WTC11 (cell line): Measurements from ENCODE around the gene RGS5. TPM values are rescaled to one million over a fixed set of nuclear protein-coding genes. Genes with fewer than 3 reads are reported as not detected.

ENCODE experiments used
- ATAC-seq: fragments of 200-7000 bp; cut with Tn5 transposase; 2 replicates; pipeline ENCODE4 v1.10.0; 2021; ENCODE audit warnings: mild to moderate bottlenecking, moderate library complexity
- CTCF ChIA-PET: fragments of 300-600 bp; sonication (Branson Sonifier 250); formaldehyde crosslinking; loops from one replicate; lab custom pipeline; 2021; ENCODE audit warnings: antibody characterized with exemption; lab: Charles Lee
- POLR2A ChIA-PET: fragments of 350-600 bp; sonication (Branson Sonifier 250); formaldehyde crosslinking; loops from one replicate; lab custom pipeline; 2021; ENCODE audit warnings: antibody characterized with exemption; lab: Charles Lee
- DNase-seq: peaks from one replicate; pipeline ENCODE4 v3.0.0; 2021; ENCODE audit warnings: low spot score
- H3K27ac Mint-ChIP-seq: 2 replicates; pipeline ENCODE4 v1.8.0; 2021; ENCODE audit warnings: mixed read lengths
- H3K27me3 Mint-ChIP-seq: 2 replicates; pipeline ENCODE4 v1.8.0; 2021; ENCODE audit warnings: low read depth, mild to moderate bottlenecking, moderate library complexity, mixed read lengths
- H3K36me3 Mint-ChIP-seq: 2 replicates; pipeline ENCODE4 v1.8.0; 2021; ENCODE audit warnings: mixed read lengths
- H3K4me1 Mint-ChIP-seq: 2 replicates; pipeline ENCODE4 v1.8.0; 2022; ENCODE audit warnings: mixed read lengths
- H3K4me3 Mint-ChIP-seq: 2 replicates; pipeline ENCODE4 v1.8.0; 2021; ENCODE audit warnings: mild to moderate bottlenecking, moderate library complexity, mixed read lengths
- H3K9me3 Mint-ChIP-seq: 2 replicates; pipeline ENCODE4 v1.8.0; 2021; ENCODE audit warnings: mixed read lengths
- AFF4 ChIP-seq: sonication (generic); formaldehyde crosslinking; IDR thresholded peaks from 2 replicates; pipeline ENCODE4 v1.8.1; 2023; ENCODE audit warnings: mild to moderate bottlenecking, missing genetic modification reagents, borderline replicate concordance
- CREB1 ChIP-seq: sonication (generic); formaldehyde crosslinking; IDR thresholded peaks from 2 replicates; pipeline ENCODE4 v1.8.0; 2023; ENCODE audit warnings: mild to moderate bottlenecking, missing genetic modification reagents
- ERG ChIP-seq: fragments of 250-450 bp; sonication (Bioruptor Pico); IDR thresholded peaks from 2 replicates; pipeline ENCODE4 v1.8.0; 2021; ENCODE audit warnings: mild to moderate bottlenecking
- FOXP4 ChIP-seq: sonication (generic); formaldehyde crosslinking; IDR thresholded peaks from 2 replicates; pipeline ENCODE4 v1.8.0; 2022; ENCODE audit warnings: mild to moderate bottlenecking, missing genetic modification reagents
- MYBL2 ChIP-seq: sonication (generic); formaldehyde crosslinking; IDR thresholded peaks from 2 replicates; pipeline ENCODE4 v1.8.1; 2023; ENCODE audit warnings: mild to moderate bottlenecking, moderate library complexity, missing genetic modification reagents
- NFE2L1 ChIP-seq: sonication (generic); formaldehyde crosslinking; IDR thresholded peaks from 2 replicates; pipeline ENCODE4 v1.8.1; 2023; ENCODE audit warnings: missing genetic modification reagents
- NR1H2 ChIP-seq: sonication (generic); formaldehyde crosslinking; IDR thresholded peaks from 2 replicates; pipeline ENCODE4 v1.9.0; 2021; ENCODE audit warnings: mild to moderate bottlenecking, moderate library complexity, missing genetic modification reagents
- NR2C2 ChIP-seq: sonication (generic); formaldehyde crosslinking; IDR thresholded peaks from 2 replicates; pipeline ENCODE4 v1.8.0; 2022; ENCODE audit warnings: mild to moderate bottlenecking, missing genetic modification reagents
- PREB ChIP-seq: sonication (generic); formaldehyde crosslinking; IDR thresholded peaks from 2 replicates; pipeline ENCODE4 v1.8.1; 2022; ENCODE audit warnings: mild to moderate bottlenecking, missing genetic modification reagents, moderate library complexity, borderline replicate concordance
- PRRX2 ChIP-seq: fragments of 250-450 bp; sonication (Bioruptor Pico); IDR thresholded peaks from 2 replicates; pipeline ENCODE4 v1.8.0; 2021; ENCODE audit warnings: mild to moderate bottlenecking
- RORB ChIP-seq: fragments of 250-450 bp; sonication (Bioruptor Pico); IDR thresholded peaks from 2 replicates; pipeline ENCODE4 v1.9.0; 2021; ENCODE audit warnings: mild to moderate bottlenecking
- SMAD3 ChIP-seq: sonication (generic); formaldehyde crosslinking; IDR thresholded peaks from 2 replicates; pipeline ENCODE4 v1.8.0; 2022; ENCODE audit warnings: missing genetic modification reagents, mild to moderate bottlenecking, borderline replicate concordance
- TCF7 ChIP-seq: sonication (generic); formaldehyde crosslinking; IDR thresholded peaks from 2 replicates; pipeline ENCODE4 v1.8.0; 2022; ENCODE audit warnings: mild to moderate bottlenecking, low read depth, missing genetic modification reagents, moderate library complexity
- TEAD4 ChIP-seq: sonication (generic); formaldehyde crosslinking; IDR thresholded peaks from 2 replicates; pipeline ENCODE4 v1.8.0; 2022; ENCODE audit warnings: mild to moderate bottlenecking, missing genetic modification reagents
- USF2 ChIP-seq: sonication (generic); formaldehyde crosslinking; IDR thresholded peaks from 2 replicates; pipeline ENCODE4 v1.8.1; 2023; ENCODE audit warnings: mild to moderate bottlenecking, missing genetic modification reagents, moderate library complexity
- ZBTB43 ChIP-seq: sonication (generic); formaldehyde crosslinking; IDR thresholded peaks from 2 replicates; pipeline ENCODE4 v1.8.1; 2023; ENCODE audit warnings: mild to moderate bottlenecking, missing genetic modification reagents
- ZNF416 ChIP-seq: fragments of 250-450 bp; sonication (Bioruptor Pico); IDR thresholded peaks from 2 replicates; pipeline ENCODE4 v1.9.0; 2021; ENCODE audit warnings: mild to moderate bottlenecking, inconsistent platforms
- ZNF671 ChIP-seq: fragments of 250-450 bp; sonication (Bioruptor Pico); IDR thresholded peaks from 2 replicates; pipeline ENCODE4 v1.8.0; 2021; ENCODE audit warnings: mild to moderate bottlenecking
- ZSCAN18 ChIP-seq: fragments of 250-450 bp; sonication (Bioruptor Pico); IDR thresholded peaks from 2 replicates; pipeline ENCODE4 v2.1.2; 2022; ENCODE audit warnings: mild to moderate bottlenecking, moderate library complexity
- total RNA-seq: library from RNA; stranded (reverse); gene quantifications from 3 replicates; pipeline ENCODE4 v1.2.3, GENCODE V29; 2021

The RGS5 gene
- total RNA-seq, 1 experiment from 2014 or later = 23.6 TPM

- Mint-ChIP-seq H3K27me3 (no peaks in the 10 kb centered on the region; the same call in 1 of the 2 replicates), H3K9me3 (peaks cover 6% of the 10 kb centered on the region; the same call in 1 of the 2 replicates), H3K36me3 (no peaks in the 10 kb centered on the region), H3K4me1 (peaks cover 5% of the 10 kb centered on the region), H3K27ac (no peak overlapping the region), H3K4me3 (no peak overlapping the region)
- no peak for TF ChIP-seq MYBL2 (CRISPR knock-in tag)
- no peak for TF ChIP-seq ZNF671 (CRISPR knock-in tag)
- TF ChIP-seq ZNF416 (CRISPR knock-in tag) = no peak
- TF ChIP-seq USF2 (CRISPR knock-in tag) = no peak
- TF ChIP-seq NR2C2 (CRISPR knock-in tag) = no peak
- no peak for TF ChIP-seq FOXP4 (CRISPR knock-in tag)
- TF ChIP-seq NFE2L1 (CRISPR knock-in tag) = no peak
- no peak for TF ChIP-seq RORB (CRISPR knock-in tag)
- no peak for TF ChIP-seq TCF7 (CRISPR knock-in tag)
- no peak for TF ChIP-seq ZSCAN18
- no peak for TF ChIP-seq CREB1
- no peak for TF ChIP-seq NR1H2 (CRISPR knock-in tag)
- no peak for TF ChIP-seq SMAD3
- no peak for TF ChIP-seq PREB
- no peak for TF ChIP-seq PRRX2 (CRISPR knock-in tag)
- TF ChIP-seq ZBTB43 (CRISPR knock-in tag) = no peak
- TF ChIP-seq ERG (CRISPR knock-in tag) = no peak
- DNase-seq (no peak), ATAC-seq (no peak)
- ChIA-PET POLR2A (no interaction called here), CTCF (no interaction called here)
These were observed 9.0 kb upstream of the RGS5 start for GRCh38 chr1:163211667-163212066.

GRCh38 chr1:163205513-163205912 is 2.8 kb upstream of the RGS5 start:
- CTCF ChIA-PET = no interaction called here
- Mint-ChIP-seq H3K9me3 (no peaks in the 10 kb centered on the region), H3K27me3 (no peaks in the 10 kb centered on the region), H3K27ac (no peak overlapping the region), H3K36me3 (no peaks in the 10 kb centered on the region)
- no peak for DNase-seq
- no peak for TF ChIP-seq AFF4 (CRISPR knock-in tag)
- no peak for TF ChIP-seq TEAD4 (CRISPR knock-in tag)
- TF ChIP-seq, all 79 proteins: peak for 0
- H3K4me3 Mint-ChIP-seq = no peak overlapping the region
- POLR2A ChIA-PET = no interaction called here
- H3K4me1 Mint-ChIP-seq = peaks cover 34% of the 10 kb centered on the region
- ATAC-seq = no peak
